Measurements from ENCODE around the gene PCDHGB6.
"Not testable (repeated sequence)": the region's sequence is repeated elsewhere in the genome, so short reads cannot be mapped to it uniquely, and the experiment has no call there.

PCDHGB6 gene

GRCh38 chr5:141407790-141408505 is at the start of gene PCDHGB6:
Gene PCDHGB6 (plus strand): TSS chr5:141408021. CDS start chr5:141408203, 182 bp downstream.
- peak within 1 kb of the TSS; percentile 48; the same call in 1 of the 2 replicates for H3K4me3 ChIP-seq (ENCODE audit: low read length)
- not testable (repeated sequence) for H3K27me3 ChIP-seq (ENCODE audit: control insufficient read depth, insufficient read depth, low read length); H3K4me1 ChIP-seq (ENCODE audit: control insufficient read depth, insufficient read depth, low read length); H3K36me3 ChIP-seq (ENCODE audit: control insufficient read depth, insufficient read depth, low read length); H3K9me3 ChIP-seq (ENCODE audit: control insufficient read depth, insufficient read depth, low read length); DNase-seq (ENCODE audit: low read depth, low spot score); H3K27ac ChIP-seq (ENCODE audit: low read length)
- no CpG with 5 or more reads among the region's 51 CpGs for WGBS (ENCODE audit: insufficient coverage, insufficient read length)

DNA sequence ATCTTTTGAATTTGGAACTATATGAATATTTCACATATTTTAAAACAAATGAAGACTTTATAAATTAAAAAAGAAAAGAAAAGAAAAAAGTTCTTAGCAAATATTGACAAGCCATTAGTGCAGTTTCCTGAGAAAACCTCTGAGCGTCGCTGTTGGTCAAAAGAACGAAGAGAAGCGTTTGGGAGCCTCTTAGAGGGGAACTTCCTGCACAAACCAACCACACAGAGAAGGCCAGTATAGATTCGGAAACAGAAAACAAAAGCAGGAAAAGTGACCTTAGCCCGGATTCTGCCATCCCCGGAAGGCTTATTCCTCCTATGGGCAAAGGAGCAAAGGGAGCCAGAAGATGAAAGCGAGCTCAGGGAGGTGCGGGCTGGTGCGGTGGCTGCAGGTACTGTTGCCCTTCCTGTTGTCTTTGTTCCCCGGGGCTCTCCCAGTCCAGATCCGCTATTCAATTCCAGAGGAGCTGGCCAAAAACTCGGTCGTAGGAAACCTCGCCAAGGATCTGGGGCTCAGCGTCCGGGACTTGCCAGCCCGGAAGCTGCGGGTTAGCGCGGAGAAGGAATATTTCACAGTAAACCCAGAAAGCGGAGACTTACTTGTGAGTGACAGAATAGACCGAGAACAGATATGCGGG is 47.9 kb upstream of the PCDHGB6 start, which contains the start of gene PCDHGB2:
PCDHGB2 (plus strand) TSS at position 205 of the 637 bp plus-strand sequence; CDS start at position 347, 142 bp downstream.
- H3K27me3 ChIP-seq (ENCODE audit: control insufficient read depth, insufficient read depth, low read length) = no peaks in the 10 kb centered on the region
- H3K4me3 ChIP-seq (ENCODE audit: low read length) = no peak within 1 kb of the TSS
- H3K4me1 ChIP-seq (ENCODE audit: control insufficient read depth, insufficient read depth, low read length) = no peaks in the 10 kb centered on the region
- no peak within 1 kb of the TSS for H3K27ac ChIP-seq (ENCODE audit: low read length)
- H3K36me3 ChIP-seq (ENCODE audit: control insufficient read depth, insufficient read depth, low read length) = peaks cover 4% of the 10 kb centered on the region
- peaks cover 7% of the 10 kb centered on the region for H3K9me3 ChIP-seq (ENCODE audit: control insufficient read depth, insufficient read depth, low read length)
- DNase-seq (ENCODE audit: low read depth, low spot score) = no peak
- WGBS (ENCODE audit: insufficient coverage, insufficient read length) = no CpG with 5 or more reads among the region's 24 CpGs

DNA sequence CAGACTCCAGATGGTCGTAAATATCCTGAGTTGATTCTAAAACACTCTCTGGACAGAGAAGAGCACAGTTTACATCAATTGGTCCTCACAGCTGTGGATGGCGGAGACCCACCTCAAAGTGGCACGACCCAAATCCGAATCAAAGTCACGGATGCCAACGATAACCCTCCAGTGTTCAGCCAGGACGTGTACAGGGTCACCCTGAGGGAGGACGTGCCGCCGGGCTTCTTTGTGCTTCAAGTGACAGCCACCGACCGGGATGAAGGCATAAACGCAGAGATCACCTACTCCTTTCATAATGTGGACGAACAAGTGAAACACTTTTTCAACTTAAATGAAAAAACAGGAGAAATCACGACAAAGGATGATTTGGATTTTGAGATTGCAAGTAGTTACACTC is 47.1 kb upstream of the PCDHGB6 start:
- DNase-seq (ENCODE audit: low read depth, low spot score) = no peak
- Histone ChIP-seq H3K27ac (ENCODE audit: low read length) (no peak overlapping the region), H3K4me1 (ENCODE audit: control insufficient read depth, insufficient read depth, low read length) (no peaks in the 10 kb centered on the region), H3K36me3 (ENCODE audit: control insufficient read depth, insufficient read depth, low read length) (peaks cover 4% of the 10 kb centered on the region), H3K27me3 (ENCODE audit: control insufficient read depth, insufficient read depth, low read length) (no peaks in the 10 kb centered on the region), H3K9me3 (ENCODE audit: control insufficient read depth, insufficient read depth, low read length) (peaks cover 7% of the 10 kb centered on the region), H3K4me3 (ENCODE audit: low read length) (no peak overlapping the region)
- WGBS (ENCODE audit: insufficient coverage, insufficient read length) = no CpG with 5 or more reads among the region's 15 CpGs

DNA sequence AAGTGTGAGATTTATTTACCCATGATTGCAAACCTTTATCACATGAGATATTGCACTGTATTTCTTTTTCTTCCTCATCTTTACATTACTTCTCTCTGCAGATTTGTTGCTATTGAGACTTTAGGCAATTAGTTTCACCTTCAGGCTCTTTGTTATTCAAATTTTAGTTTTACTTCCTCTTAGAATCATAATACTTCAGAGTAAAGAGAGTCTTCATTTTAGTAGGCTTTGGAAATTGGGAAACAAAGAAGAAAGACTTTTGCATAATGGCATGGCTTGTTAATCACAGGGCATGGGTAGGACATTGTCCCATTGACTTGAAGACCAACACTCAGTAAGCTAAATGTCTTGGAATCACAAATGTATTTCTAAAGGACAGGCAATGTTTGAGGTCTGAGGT is 45.1 kb upstream of the PCDHGB6 start:
- no peak overlapping the region for H3K4me3 ChIP-seq (ENCODE audit: low read length)
- no peaks in the 10 kb centered on the region for H3K27me3 ChIP-seq (ENCODE audit: control insufficient read depth, insufficient read depth, low read length)
- peaks cover 7% of the 10 kb centered on the region for H3K36me3 ChIP-seq (ENCODE audit: control insufficient read depth, insufficient read depth, low read length)
- peaks cover 7% of the 10 kb centered on the region for H3K9me3 ChIP-seq (ENCODE audit: control insufficient read depth, insufficient read depth, low read length)
- DNase-seq (ENCODE audit: low read depth, low spot score) = no peak
- H3K4me1 ChIP-seq (ENCODE audit: control insufficient read depth, insufficient read depth, low read length) = no peaks in the 10 kb centered on the region
- H3K27ac ChIP-seq (ENCODE audit: low read length) = no peak overlapping the region

- Histone ChIP-seq H3K4me3 (ENCODE audit: low read length) (no peak within 1 kb of the TSS), H3K9me3 (ENCODE audit: control insufficient read depth, insufficient read depth, low read length) (peaks cover 7% of the 10 kb centered on the region), H3K27ac (ENCODE audit: low read length) (no peak within 1 kb of the TSS), H3K4me1 (ENCODE audit: control insufficient read depth, insufficient read depth, low read length) (no peaks in the 10 kb centered on the region), H3K36me3 (ENCODE audit: control insufficient read depth, insufficient read depth, low read length) (peaks cover 7% of the 10 kb centered on the region), H3K27me3 (ENCODE audit: control insufficient read depth, insufficient read depth, low read length) (no peaks in the 10 kb centered on the region)
- no CpG with 5 or more reads among the region's 34 CpGs for WGBS (ENCODE audit: insufficient coverage, insufficient read length)
- DNase-seq (ENCODE audit: low read depth, low spot score) = no peak
Measured at GRCh38 chr5:141363952-141364660, 43.7 kb upstream of the PCDHGB6 start, which contains the start of gene PCDHGA5. Gene PCDHGA5 (plus strand): TSS chr5:141364162. CDS start chr5:141364331, 169 bp downstream.

DNA sequence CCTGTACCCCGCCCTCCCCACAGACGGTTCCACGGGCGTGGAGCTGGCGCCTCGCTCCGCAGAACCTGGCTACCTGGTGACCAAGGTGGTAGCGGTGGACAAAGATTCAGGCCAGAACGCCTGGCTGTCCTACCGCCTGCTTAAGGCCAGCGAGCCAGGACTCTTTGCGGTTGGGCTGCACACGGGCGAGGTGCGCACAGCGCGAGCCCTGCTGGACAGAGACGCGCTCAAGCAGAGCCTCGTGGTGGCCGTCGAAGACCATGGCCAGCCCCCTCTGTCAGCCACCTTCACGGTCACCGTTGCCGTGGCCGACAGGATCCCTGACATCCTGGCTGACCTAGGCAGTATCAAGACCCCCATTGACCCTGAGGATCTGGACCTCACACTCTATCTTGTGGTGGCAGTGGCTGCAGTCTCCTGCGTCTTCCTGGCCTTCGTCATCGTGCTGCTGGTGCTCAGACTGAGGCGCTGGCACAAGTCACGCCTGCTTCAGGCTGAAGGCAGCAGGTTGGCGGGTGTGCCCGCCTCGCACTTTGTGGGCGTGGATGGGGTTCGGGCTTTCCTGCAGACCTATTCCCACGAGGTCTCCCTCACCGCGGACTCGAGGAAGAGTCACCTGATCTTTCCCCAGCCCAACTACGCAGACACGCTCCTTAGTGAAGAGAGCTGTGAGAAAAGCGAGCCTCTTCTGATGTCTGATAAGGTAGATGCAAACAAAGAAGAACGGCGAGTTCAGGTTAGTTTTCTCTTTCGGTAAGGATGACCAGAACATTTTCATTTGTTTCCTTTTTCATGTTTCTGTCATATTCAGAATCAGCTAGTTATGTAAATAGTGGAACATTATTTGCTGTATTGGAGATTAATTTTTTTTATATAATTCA is 41.6 kb upstream of the PCDHGB6 start:
- Histone ChIP-seq H3K27me3 (ENCODE audit: control insufficient read depth, insufficient read depth, low read length) (no peaks in the 10 kb centered on the region), H3K4me1 (ENCODE audit: control insufficient read depth, insufficient read depth, low read length) (no peaks in the 10 kb centered on the region), H3K4me3 (ENCODE audit: low read length) (no peak overlapping the region), H3K27ac (ENCODE audit: low read length) (no peak overlapping the region), H3K36me3 (ENCODE audit: control insufficient read depth, insufficient read depth, low read length) (peaks cover 7% of the 10 kb centered on the region), H3K9me3 (ENCODE audit: control insufficient read depth, insufficient read depth, low read length) (peaks cover 5% of the 10 kb centered on the region)
- DNase-seq (ENCODE audit: low read depth, low spot score) = no peak
- WGBS (ENCODE audit: insufficient coverage, insufficient read length) = no CpG with 5 or more reads among the region's 46 CpGs

DNA sequence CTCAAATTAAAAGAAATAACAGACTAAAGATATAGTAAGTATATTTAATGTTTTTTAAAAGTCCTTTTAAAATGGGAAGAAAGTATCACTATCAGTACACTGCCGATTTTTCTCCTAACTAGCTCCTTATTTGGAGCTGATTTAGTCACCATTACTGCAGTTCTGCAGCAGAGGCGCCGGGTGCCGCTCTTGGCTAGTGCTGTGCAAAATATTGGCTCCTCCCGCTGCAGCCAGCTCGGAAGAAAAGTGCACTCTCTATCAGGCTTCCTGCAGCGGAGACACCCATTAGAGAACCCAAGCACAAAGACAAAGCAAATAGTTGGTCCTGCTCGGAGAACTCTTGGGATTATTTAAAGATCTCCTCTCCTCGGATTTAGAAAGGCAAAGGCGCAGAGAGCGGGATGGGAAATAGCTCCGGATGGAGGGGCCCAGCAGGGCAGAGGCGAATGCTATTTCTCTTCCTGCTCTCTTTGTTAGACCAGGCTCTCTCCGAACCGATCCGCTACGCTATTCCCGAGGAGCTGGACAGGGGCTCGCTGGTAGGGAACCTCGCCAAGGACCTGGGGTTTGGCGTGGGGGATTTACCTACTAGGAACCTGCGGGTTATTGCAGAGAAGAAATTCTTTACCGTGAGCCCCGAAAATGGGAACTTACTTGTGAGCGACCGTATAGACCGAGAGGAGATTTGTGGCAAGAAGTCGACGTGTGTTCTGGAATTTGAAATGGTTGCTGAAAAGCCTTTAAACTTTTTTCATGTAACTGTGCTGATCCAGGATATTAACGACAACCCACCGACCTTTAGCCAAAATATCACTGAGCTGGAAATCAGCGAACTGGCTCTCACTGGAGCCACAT is 37.6 kb upstream of the PCDHGB6 start, which contains the start of gene PCDHGB3:
PCDHGB3 (plus strand) TSS at position 249 of the 855 bp plus-strand sequence; CDS start at position 402, 153 bp downstream.
- no peak for DNase-seq (ENCODE audit: low read depth, low spot score)
- Histone ChIP-seq H3K27ac (ENCODE audit: low read length) (no peak within 1 kb of the TSS), H3K27me3 (ENCODE audit: control insufficient read depth, insufficient read depth, low read length) (no peaks in the 10 kb centered on the region), H3K9me3 (ENCODE audit: control insufficient read depth, insufficient read depth, low read length) (no peaks in the 10 kb centered on the region; the same call in 1 of the 2 replicates), H3K4me3 (ENCODE audit: low read length) (no peak within 1 kb of the TSS), H3K4me1 (ENCODE audit: control insufficient read depth, insufficient read depth, low read length) (no peaks in the 10 kb centered on the region), H3K36me3 (ENCODE audit: control insufficient read depth, insufficient read depth, low read length) (peaks cover 3% of the 10 kb centered on the region; the same call in 1 of the 2 replicates)
- WGBS (ENCODE audit: insufficient coverage, insufficient read length) = no CpG with 5 or more reads among the region's 32 CpGs

- Histone ChIP-seq H3K36me3 (ENCODE audit: control insufficient read depth, insufficient read depth, low read length) (no peaks in the 10 kb centered on the region; the same call in 1 of the 2 replicates), H3K9me3 (ENCODE audit: control insufficient read depth, insufficient read depth, low read length) (no peaks in the 10 kb centered on the region; the same call in 1 of the 2 replicates), H3K27me3 (ENCODE audit: control insufficient read depth, insufficient read depth, low read length) (no peaks in the 10 kb centered on the region), H3K4me1 (ENCODE audit: control insufficient read depth, insufficient read depth, low read length) (no peaks in the 10 kb centered on the region), H3K4me3 (ENCODE audit: low read length) (no peak overlapping the region), H3K27ac (ENCODE audit: low read length) (no peak overlapping the region)
- DNase-seq (ENCODE audit: low read depth, low spot score) = no peak
- no CpG with 5 or more reads among the region's 69 CpGs for WGBS (ENCODE audit: insufficient coverage, insufficient read length)
Measured at GRCh38 chr5:141371572-141372475, 36.0 kb upstream of the PCDHGB6 start.
